ENCODE measurements around the gene SP7. TPM values are rescaled to one million over a fixed set of nuclear protein-coding genes. Genes with fewer than 3 reads are reported as not detected.

Gene SP7
- not detected for total RNA-seq
- long read RNA-seq, partial matches to known transcripts, result 0 of 1 reads
- long read RNA-seq, other reads (novel, unspliced or antisense), result 1 of 1 reads

DNA sequence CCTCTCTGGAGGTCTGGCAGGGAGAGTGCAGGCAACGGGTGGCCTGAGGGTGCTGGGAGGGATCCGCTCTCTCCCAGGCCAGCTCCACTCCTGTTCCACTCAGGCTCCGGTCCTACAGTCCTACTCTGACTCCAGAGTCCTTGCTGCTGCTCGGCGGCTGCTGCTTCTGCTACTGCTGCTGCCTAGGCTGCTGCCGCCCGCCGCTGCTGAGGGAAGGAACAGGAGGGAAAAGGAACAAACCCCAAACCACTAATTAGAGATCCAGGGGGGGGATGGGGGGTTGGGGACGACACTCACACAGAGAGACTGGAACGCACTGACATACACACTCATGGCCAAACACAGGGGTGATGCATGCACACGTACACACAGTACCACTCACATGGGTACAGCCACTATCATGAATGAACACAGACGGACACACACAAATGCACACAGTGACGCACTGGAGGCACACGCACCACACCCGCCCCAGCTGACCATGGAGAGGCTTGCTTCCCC is at the start of gene SP7:
Gene SP7, minus strand, starts transcription at position 174 of the 501 bp plus-strand sequence. CDS start 708 bp downstream, outside the sequence.
- Histone ChIP-seq H3K27ac (no peak within 1 kb of the TSS), H3K4me1 (no peaks in the 10 kb centered on the region), H3K9me3 (no peaks in the 10 kb centered on the region), H3K36me3 (no peaks in the 10 kb centered on the region), H3K4me3 (no peak within 1 kb of the TSS), H3K27me3 (ENCODE audit: low read depth) (peaks cover 19% of the 10 kb centered on the region)
- intact Hi-C loops (cut with DNase I), result no loop called here
- DNase-seq (no peak), ATAC-seq (no peak)
- no peak for TF ChIP-seq CTCF (IDR thresholded peaks at IDR 0.05)

GRCh38 chr12:53383258-53383657 is 47.1 kb upstream of the SP7 start:
- H3K27me3 ChIP-seq (ENCODE audit: low read depth), result no peaks in the 10 kb centered on the region
- H3K4me1 ChIP-seq, result peaks cover 83% of the 10 kb centered on the region
- peak overlapping the region; percentile 61 for H3K4me3 ChIP-seq
- H3K36me3 ChIP-seq, result peaks cover 69% of the 10 kb centered on the region
- DNase-seq, result no peak
- H3K9me3 ChIP-seq, result no peaks in the 10 kb centered on the region
- no peak for ATAC-seq
- TF ChIP-seq CTCF (IDR thresholded peaks at IDR 0.05), result no peak
- intact Hi-C loops (cut with DNase I), result no loop called here
- no peak overlapping the region for H3K27ac ChIP-seq

- Histone ChIP-seq H3K27ac (peak overlapping the region; percentile 91), H3K9me3 (no peaks in the 10 kb centered on the region), H3K4me3 (peak overlapping the region; percentile 61), H3K27me3 (ENCODE audit: low read depth) (no peaks in the 10 kb centered on the region), H3K36me3 (peaks cover 56% of the 10 kb centered on the region), H3K4me1 (peaks cover 70% of the 10 kb centered on the region)
- intact Hi-C loops (cut with DNase I), result no loop called here
- peak; percentile 44 for TF ChIP-seq CTCF (IDR thresholded peaks at IDR 0.05)
- DNase-seq (peak; percentile 65), ATAC-seq (no peak)
These were observed 45.8 kb upstream of the SP7 start for GRCh38 chr12:53381731-53382630.

DNA sequence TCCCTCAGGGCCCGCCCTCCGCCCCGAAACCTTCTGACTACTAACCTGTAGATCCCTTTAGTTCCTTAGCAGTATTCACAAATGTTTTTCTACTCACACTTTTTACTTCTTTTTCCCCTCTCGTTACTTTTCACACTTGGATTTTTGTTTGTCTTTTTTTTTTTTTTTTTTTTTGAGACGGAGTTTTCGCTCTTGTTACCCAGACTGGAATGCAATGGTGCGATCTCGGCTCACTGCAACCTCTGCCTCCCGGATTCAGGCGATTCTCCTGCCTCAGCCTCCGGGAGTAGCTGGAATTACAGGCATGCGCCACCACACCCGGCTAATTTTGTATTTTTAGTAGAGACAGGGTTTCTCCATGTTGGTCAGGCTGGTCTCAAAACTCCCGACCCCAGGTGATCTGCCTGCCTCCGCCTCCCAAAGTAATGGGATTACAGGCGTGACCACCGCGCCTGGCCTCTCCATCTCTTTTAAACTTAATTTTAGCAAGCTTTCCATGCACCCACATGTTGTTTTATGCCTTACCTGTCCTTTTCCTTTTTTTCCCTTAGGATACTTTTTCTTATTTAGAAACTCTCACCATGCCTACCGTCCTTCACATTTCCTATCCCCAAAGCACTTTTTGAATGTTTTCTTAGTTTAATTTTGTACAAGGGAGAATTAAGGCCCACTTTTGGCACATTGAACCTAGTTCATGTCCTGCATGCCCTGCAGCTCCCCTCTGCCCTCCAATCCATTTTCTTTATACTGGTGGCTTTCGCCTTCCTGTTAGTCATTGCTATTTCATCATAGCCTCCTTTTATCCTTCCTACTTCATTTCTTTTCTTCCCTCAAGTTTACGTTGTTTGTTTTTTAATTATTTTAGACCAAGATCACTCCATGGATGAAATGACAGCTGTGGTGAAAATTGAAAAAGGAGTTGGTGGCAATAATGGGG is 44.9 kb upstream of the SP7 start:
- TF ChIP-seq CTCF (IDR thresholded peaks at IDR 0.05), result no peak
- ATAC-seq, result no peak

More for the DNA sequence above, 44.9 kb upstream of the SP7 start:
- H3K27me3 ChIP-seq (ENCODE audit: low read depth), result no peaks in the 10 kb centered on the region
- peak; percentile 47 for DNase-seq
- H3K4me1 ChIP-seq, result peaks cover 61% of the 10 kb centered on the region
- intact Hi-C loops (cut with DNase I), result no loop called here
- H3K9me3 ChIP-seq, result no peaks in the 10 kb centered on the region
- H3K27ac ChIP-seq, result peak overlapping the region; percentile 91
- H3K36me3 ChIP-seq, result peaks cover 50% of the 10 kb centered on the region
- peak overlapping the region; percentile 61 for H3K4me3 ChIP-seq

All from lower lobe of right lung (tissue), 2 donors.